Measurements from ENCODE around the gene HCFC1R1. TPM values are rescaled to one million over a fixed set of nuclear protein-coding genes. Genes with fewer than 3 reads are reported as not detected.

HCFC1R1 gene
- total and polyA plus RNA-seq, 2 experiments from 2014 or later: 30.2 to 192 TPM

DNA sequence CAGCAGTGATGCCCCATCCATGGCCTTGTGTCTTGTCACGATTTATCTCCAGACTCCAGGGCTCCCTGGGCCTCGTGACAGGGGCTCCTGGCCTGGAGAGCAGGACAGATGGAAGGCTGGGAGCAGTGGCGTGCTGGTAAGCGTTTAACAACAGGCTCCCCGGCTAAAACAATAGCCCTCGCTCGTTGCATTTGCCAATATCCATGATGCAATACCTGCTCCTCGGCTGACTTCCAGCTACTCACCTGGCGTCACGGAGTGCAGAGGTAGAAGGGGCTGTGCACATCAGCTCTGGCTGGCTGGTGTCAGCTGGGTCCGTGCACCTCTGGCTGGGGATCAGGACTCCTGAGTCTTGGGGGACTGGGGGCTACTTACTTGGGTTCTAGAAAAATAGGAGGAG, 14.5 kb upstream of the HCFC1R1 start:
- Mint-ChIP-seq H3K36me3 (ENCODE audit: low read depth) (peaks cover 12% of the 10 kb centered on the region), H3K27me3 (ENCODE audit: insufficient read depth, low read depth, poor library complexity) (peaks cover 18% of the 10 kb centered on the region), H3K4me1 (peaks cover 22% of the 10 kb centered on the region), H3K9me3 (peaks cover 4% of the 10 kb centered on the region; the same call in 2 of the 3 replicates), H3K27ac (peak overlapping the region; percentile 96), H3K4me3 (peak overlapping the region; percentile 81; the same call in 1 of the 3 replicates)
- H3K27ac ChIP-seq (ENCODE audit: low read depth): peak overlapping the region; percentile 64; the same call in 1 of the 2 replicates
- H2AFZ ChIP-seq: no peak overlapping the region
- H3F3A ChIP-seq (replicated peaks; ENCODE audit: low read depth): peaks cover 15% of the 10 kb centered on the region; the same call in 1 of the 2 replicates
- no peaks in the 10 kb centered on the region for H3K9me2 ChIP-seq (ENCODE audit: insufficient read depth)
- H4K20me1 ChIP-seq (replicated peaks; ENCODE audit: insufficient read depth): peaks cover 3% of the 10 kb centered on the region; the same call in 1 of the 2 replicates
- H3K4me2 ChIP-seq: peak overlapping the region; percentile 65
- H3K27me3 ChIP-seq (ENCODE audit: insufficient read depth): no peaks in the 10 kb centered on the region
- TF ChIP-seq ZNF331 (CRISPR knock-in tag; IDR thresholded peaks at IDR 0.05; ENCODE audit: low read depth): no peak
- peak; percentile 44; the same call in 1 of the 2 replicates for TF ChIP-seq POLR2AphosphoS5 (IDR thresholded peaks at IDR 0.05; ENCODE audit: low read depth)
- TF ChIP-seq, protein P1, sequence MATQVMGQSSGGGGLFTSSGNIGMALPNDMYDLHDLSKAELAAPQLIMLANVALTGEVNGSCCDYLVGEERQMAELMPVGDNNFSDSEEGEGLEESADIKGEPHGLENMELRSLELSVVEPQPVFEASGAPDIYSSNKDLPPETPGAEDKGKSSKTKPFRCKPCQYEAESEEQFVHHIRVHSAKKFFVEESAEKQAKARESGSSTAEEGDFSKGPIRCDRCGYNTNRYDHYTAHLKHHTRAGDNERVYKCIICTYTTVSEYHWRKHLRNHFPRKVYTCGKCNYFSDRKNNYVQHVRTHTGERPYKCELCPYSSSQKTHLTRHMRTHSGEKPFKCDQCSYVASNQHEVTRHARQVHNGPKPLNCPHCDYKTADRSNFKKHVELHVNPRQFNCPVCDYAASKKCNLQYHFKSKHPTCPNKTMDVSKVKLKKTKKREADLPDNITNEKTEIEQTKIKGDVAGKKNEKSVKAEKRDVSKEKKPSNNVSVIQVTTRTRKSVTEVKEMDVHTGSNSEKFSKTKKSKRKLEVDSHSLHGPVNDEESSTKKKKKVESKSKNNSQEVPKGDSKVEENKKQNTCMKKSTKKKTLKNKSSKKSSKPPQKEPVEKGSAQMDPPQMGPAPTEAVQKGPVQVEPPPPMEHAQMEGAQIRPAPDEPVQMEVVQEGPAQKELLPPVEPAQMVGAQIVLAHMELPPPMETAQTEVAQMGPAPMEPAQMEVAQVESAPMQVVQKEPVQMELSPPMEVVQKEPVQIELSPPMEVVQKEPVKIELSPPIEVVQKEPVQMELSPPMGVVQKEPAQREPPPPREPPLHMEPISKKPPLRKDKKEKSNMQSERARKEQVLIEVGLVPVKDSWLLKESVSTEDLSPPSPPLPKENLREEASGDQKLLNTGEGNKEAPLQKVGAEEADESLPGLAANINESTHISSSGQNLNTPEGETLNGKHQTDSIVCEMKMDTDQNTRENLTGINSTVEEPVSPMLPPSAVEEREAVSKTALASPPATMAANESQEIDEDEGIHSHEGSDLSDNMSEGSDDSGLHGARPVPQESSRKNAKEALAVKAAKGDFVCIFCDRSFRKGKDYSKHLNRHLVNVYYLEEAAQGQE (IDR thresholded peaks at IDR 0.05; ENCODE audit: unreplicated experiment): no peak
- TF ChIP-seq ETS1 (IDR thresholded peaks at IDR 0.05): no peak
- no peak for TF ChIP-seq JUNB (IDR thresholded peaks at IDR 0.05; ENCODE audit: unreplicated experiment)
- no peak for TF ChIP-seq EZH2phosphoT487 (IDR thresholded peaks at IDR 0.05; ENCODE audit: unreplicated experiment)
- TF ChIP-seq, protein P2, sequence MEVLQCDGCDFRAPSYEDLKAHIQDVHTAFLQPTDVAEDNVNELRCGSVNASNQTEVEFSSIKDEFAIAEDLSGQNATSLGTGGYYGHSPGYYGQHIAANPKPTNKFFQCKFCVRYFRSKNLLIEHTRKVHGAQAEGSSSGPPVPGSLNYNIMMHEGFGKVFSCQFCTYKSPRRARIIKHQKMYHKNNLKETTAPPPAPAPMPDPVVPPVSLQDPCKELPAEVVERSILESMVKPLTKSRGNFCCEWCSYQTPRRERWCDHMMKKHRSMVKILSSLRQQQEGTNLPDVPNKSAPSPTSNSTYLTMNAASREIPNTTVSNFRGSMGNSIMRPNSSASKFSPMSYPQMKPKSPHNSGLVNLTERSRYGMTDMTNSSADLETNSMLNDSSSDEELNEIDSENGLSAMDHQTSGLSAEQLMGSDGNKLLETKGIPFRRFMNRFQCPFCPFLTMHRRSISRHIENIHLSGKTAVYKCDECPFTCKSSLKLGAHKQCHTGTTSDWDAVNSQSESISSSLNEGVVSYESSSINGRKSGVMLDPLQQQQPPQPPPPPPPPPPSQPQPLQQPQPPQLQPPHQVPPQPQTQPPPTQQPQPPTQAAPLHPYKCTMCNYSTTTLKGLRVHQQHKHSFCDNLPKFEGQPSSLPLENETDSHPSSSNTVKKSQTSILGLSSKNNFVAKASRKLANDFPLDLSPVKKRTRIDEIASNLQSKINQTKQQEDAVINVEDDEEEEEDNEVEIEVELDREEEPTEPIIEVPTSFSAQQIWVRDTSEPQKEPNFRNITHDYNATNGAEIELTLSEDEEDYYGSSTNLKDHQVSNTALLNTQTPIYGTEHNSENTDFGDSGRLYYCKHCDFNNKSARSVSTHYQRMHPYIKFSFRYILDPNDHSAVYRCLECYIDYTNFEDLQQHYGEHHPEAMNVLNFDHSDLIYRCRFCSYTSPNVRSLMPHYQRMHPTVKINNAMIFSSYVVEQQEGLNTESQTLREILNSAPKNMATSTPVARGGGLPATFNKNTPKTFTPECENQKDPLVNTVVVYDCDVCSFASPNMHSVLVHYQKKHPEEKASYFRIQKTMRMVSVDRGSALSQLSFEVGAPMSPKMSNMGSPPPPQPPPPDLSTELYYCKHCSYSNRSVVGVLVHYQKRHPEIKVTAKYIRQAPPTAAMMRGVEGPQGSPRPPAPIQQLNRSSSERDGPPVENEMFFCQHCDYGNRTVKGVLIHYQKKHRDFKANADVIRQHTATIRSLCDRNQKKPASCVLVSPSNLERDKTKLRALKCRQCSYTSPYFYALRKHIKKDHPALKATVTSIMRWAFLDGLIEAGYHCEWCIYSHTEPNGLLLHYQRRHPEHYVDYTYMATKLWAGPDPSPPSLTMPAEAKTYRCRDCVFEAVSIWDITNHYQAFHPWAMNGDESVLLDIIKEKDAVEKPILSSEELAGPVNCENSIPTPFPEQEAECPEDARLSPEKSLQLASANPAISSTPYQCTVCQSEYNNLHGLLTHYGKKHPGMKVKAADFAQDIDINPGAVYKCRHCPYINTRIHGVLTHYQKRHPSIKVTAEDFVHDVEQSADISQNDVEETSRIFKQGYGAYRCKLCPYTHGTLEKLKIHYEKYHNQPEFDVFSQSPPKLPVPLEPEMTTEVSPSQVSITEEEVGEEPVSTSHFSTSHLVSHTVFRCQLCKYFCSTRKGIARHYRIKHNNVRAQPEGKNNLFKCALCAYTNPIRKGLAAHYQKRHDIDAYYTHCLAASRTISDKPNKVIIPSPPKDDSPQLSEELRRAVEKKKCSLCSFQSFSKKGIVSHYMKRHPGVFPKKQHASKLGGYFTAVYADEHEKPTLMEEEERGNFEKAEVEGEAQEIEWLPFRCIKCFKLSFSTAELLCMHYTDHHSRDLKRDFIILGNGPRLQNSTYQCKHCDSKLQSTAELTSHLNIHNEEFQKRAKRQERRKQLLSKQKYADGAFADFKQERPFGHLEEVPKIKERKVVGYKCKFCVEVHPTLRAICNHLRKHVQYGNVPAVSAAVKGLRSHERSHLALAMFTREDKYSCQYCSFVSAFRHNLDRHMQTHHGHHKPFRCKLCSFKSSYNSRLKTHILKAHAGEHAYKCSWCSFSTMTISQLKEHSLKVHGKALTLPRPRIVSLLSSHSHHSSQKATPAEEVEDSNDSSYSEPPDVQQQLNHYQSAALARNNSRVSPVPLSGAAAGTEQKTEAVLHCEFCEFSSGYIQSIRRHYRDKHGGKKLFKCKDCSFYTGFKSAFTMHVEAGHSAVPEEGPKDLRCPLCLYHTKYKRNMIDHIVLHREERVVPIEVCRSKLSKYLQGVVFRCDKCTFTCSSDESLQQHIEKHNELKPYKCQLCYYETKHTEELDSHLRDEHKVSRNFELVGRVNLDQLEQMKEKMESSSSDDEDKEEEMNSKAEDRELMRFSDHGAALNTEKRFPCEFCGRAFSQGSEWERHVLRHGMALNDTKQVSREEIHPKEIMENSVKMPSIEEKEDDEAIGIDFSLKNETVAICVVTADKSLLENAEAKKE (CRISPR knock-in tag; IDR thresholded peaks at IDR 0.05): no peak
- TF ChIP-seq CREB1 (CRISPR knock-in tag; IDR thresholded peaks at IDR 0.05; ENCODE audit: low read depth): no peak
- DNase-seq (ENCODE audit: low spot score): peak; percentile 89
- H3K79me2 ChIP-seq (replicated peaks; ENCODE audit: insufficient read depth): no peaks in the 10 kb centered on the region
- no peaks in the 10 kb centered on the region for H3K36me3 ChIP-seq (ENCODE audit: insufficient read depth)
- 0 out of 2 replicates have a peak overlapping the region, but pooled peaks have one; percentile 20 for H3K4me3 ChIP-seq
- ATAC-seq: peak; percentile 25
- H3K4me1 ChIP-seq (ENCODE audit: insufficient read depth): peaks cover 21% of the 10 kb centered on the region; the same call in 1 of the 2 replicates

Measured in GM23338 (cell line).